Motor neuron (in vitro differentiated cells): ENCODE measurements around the gene MIPOL1. TPM values are rescaled to one million over a fixed set of nuclear protein-coding genes. Genes with fewer than 3 reads are reported as not detected.
A peak's percentile ranks its signal among the peaks of the same experiment; 100 is the strongest.

Experiments used
- ATAC-seq, 8 experiments: fragments of 200-7000 bp; cut with Tn5 transposase; replicated peaks in 6 of 8; 2 replicates each; pipeline ENCODE4 v1.8.0; 2021; ENCODE audit warnings: mild to moderate bottlenecking in 8 of 8, moderate library complexity in 8 of 8
- H3K27ac ChIP-seq, 2 donors: fragments of 250-450 bp; sonication (Bioruptor Pico); 2 replicates each; pipeline ENCODE4 v1.9.0; 2021; ENCODE audit warnings: antibody characterized with exemption in 2 of 2, mild to moderate bottlenecking in 2 of 2, moderate library complexity in 1 of 2
- H3K4me1 ChIP-seq, 2 donors: fragments of 250-450 bp; sonication (Bioruptor Pico); replicated peaks in 1 of 2; 2 replicates each; pipeline ENCODE4 v1.6.1; 2021; ENCODE audit warnings: antibody characterized with exemption in 2 of 2, mild to moderate bottlenecking in 2 of 2, moderate library complexity in 1 of 2
- H3K4me3 ChIP-seq, 5 donors: fragments of 250-450 bp; sonication (Bioruptor Pico); 2 replicates each; pipeline ENCODE4 v1.9.0; 2021; ENCODE audit warnings: antibody characterized with exemption in 5 of 5, mild to moderate bottlenecking in 5 of 5, moderate library complexity in 4 of 5
- WGBS, 10 experiments: fragments of 450-650 bp; shearing (Covaris generic); methylation state at CpG; one replicate each; pipeline ENCODE4 v1.0.0; 2022; 5-methylcytosine and 5-hydroxymethylcytosine counted together
- in situ Hi-C, 9 experiments: fragments of 400-800 bp; cut with MboI; loops; one replicate each; pipeline ENCODE4 v1.15.0; 2021; ENCODE audit warnings: low sequenced_read_pairs in 9 of 9, low pct_unique_long_range_greater_than_20kb in 2 of 9; ENCODE audit not compliant: unreplicated experiment in 9 of 9
- total RNA-seq, 8 experiments: library from RNA; unstranded; fragments of 300-600 nt; gene quantifications; 2 replicates each; pipeline versions ENCODE4 v1.2.3 to v1.2.4, GENCODE V29; 2022

MIPOL1 gene
- total RNA-seq, 8 experiments from 2014 or later = 7.0 to 28.0 (median 14.3) TPM

GRCh38 chr14:37587131-37587803, 389.5 kb downstream of the MIPOL1 start:
- Histone ChIP-seq H3K4me1 (peaks cover 0 to 24% of the 10 kb centered on the region in 2 donors), H3K27ac (peak overlapping the region in 1 of 2 donors; percentile 52), H3K4me3 (peak overlapping the region in 2 of 5 donors; percentile 29 to 66)
- no peak for ATAC-seq
- in situ Hi-C loops = loop anchor here in 3 of 9 experiments (25.0 kb wide), 2 partner anchors 325 to 350 kb away; no protein-coding TSS in a partner anchor
- WGBS, 10 experiments = 0 to 69% (median 24%) methylated on average over 1 to 4 of the region's 4 CpGs

- Histone ChIP-seq H3K27ac (peak overlapping the region in 1 of 2 donors; percentile 52), H3K4me3 (peak overlapping the region in 3 of 5 donors; percentile 19 to 66 (median 29)), H3K4me1 (peaks cover 0 to 24% of the 10 kb centered on the region in 2 donors)
- ATAC-seq = peak in 3 of 8 experiments; percentile 29 to 36 (median 31)
- 0 to 53% (median 3%) methylated on average over 2 to 34 of the region's 63 CpGs; no CpG with 5 or more reads in 4 of the 10 experiments for WGBS, 10 experiments
- in situ Hi-C loops = loop anchor here in 3 of 9 experiments (25.0 kb wide), 2 partner anchors 326 to 351 kb away; no protein-coding TSS in a partner anchor
Observed at GRCh38 chr14:37587881-37588666, 390.3 kb downstream of the MIPOL1 start.

GRCh38 chr14:37588667-37588955, 390.9 kb downstream of the MIPOL1 start:
- H3K4me1 ChIP-seq = peaks cover 0 to 22% of the 10 kb centered on the region in 2 donors
- in situ Hi-C loops = loop anchor here in 3 of 9 experiments (25.0 kb wide), 2 partner anchors 326 to 351 kb away; no protein-coding TSS in a partner anchor
- no peak for ATAC-seq

GRCh38 chr14:37588956-37589714, 391.4 kb downstream of the MIPOL1 start:
- ATAC-seq = no peak
- WGBS, 10 experiments = 5 to 75% (median 12%) methylated on average over 2 to 16 of the region's 16 CpGs
- Histone ChIP-seq H3K4me3 (peak overlapping the region in 2 of 5 donors; percentile 5 to 66), H3K27ac (no peak overlapping the region), H3K4me1 (peaks cover 0 to 16% of the 10 kb centered on the region in 2 donors)
- in situ Hi-C loops = loop anchor here in 3 of 9 experiments (25.0 kb wide), 2 partner anchors 327 to 352 kb away; no protein-coding TSS in a partner anchor

More at GRCh38 chr14:37588667-37588955, 390.9 kb downstream of the MIPOL1 start:
- WGBS, 10 experiments = 0 to 100% (median 24%) methylated on average over 1 to 5 of the region's 6 CpGs
- Histone ChIP-seq H3K27ac (no peak overlapping the region), H3K4me3 (peak overlapping the region in 3 of 5 donors; percentile 19 to 66 (median 29))

GRCh38 chr14:37589715-37590427, 392.1 kb downstream of the MIPOL1 start:
- H3K27ac ChIP-seq = no peak overlapping the region
- H3K4me1 ChIP-seq = peaks cover 0 to 9% of the 10 kb centered on the region in 2 donors
- ATAC-seq = no peak
- H3K4me3 ChIP-seq = peak overlapping the region in 2 of 5 donors; percentile 5 to 66
- in situ Hi-C loops = loop anchor here in 4 of 9 experiments (10.0 to 25.0 kb wide), 3 partner anchors 328 to 353 kb away; no protein-coding TSS in a partner anchor
- 14 to 62% (median 28%) methylated on average over 4 to 6 of the region's 6 CpGs for WGBS, 10 experiments

GRCh38 chr14:37590428-37591139, 392.8 kb downstream of the MIPOL1 start:
- Histone ChIP-seq H3K27ac (no peak overlapping the region), H3K4me3 (peak overlapping the region in 2 of 5 donors; percentile 32 to 66), H3K4me1 (peaks cover 0 to 12% of the 10 kb centered on the region in 2 donors)
- WGBS, 10 experiments = 0 to 50% (median 26%) methylated on average over 1 to 4 of the region's 4 CpGs
- ATAC-seq = no peak
- in situ Hi-C loops = loop anchor here in 4 of 9 experiments (10.0 to 25.0 kb wide), 3 partner anchors 328 to 353 kb away; no protein-coding TSS in a partner anchor

GRCh38 chr14:37591311-37591940, 393.7 kb downstream of the MIPOL1 start:
- Histone ChIP-seq H3K4me3 (peak overlapping the region in 3 of 5 donors; percentile 12 to 66 (median 32)), H3K4me1 (peaks cover 0 to 15% of the 10 kb centered on the region in 2 donors), H3K27ac (no peak overlapping the region)
- in situ Hi-C loops = loop anchor here in 4 of 9 experiments (10.0 to 25.0 kb wide), 3 partner anchors 329 to 354 kb away; no protein-coding TSS in a partner anchor
- peak in 3 of 8 experiments; percentile 10 to 30 (median 13) for ATAC-seq
- 0 to 43% (median 11%) methylated on average over 1 to 12 of the region's 45 CpGs; no CpG with 5 or more reads in 4 of the 10 experiments for WGBS, 10 experiments

- WGBS, 10 experiments = 8 to 84% (median 20%) methylated on average over 5 to 21 of the region's 58 CpGs; no CpG with 5 or more reads in 5 of the 10 experiments
- Histone ChIP-seq H3K27ac (no peak overlapping the region), H3K4me1 (peaks cover 0 to 15% of the 10 kb centered on the region in 2 donors), H3K4me3 (peak overlapping the region in 3 of 5 donors; percentile 12 to 66 (median 32))
- ATAC-seq = no peak
- in situ Hi-C loops = loop anchor here in 4 of 9 experiments (10.0 to 25.0 kb wide), 3 partner anchors 330 to 355 kb away; no protein-coding TSS in a partner anchor
Observed at GRCh38 chr14:37591941-37592481, 394.3 kb downstream of the MIPOL1 start.

- Histone ChIP-seq H3K4me1 (peaks cover 0 to 14% of the 10 kb centered on the region in 2 donors), H3K27ac (no peak overlapping the region), H3K4me3 (peak overlapping the region in 2 of 5 donors; percentile 32 to 66)
- ATAC-seq = peak in 1 of 8 experiments; percentile 1
- in situ Hi-C loops = loop anchor here in 4 of 9 experiments (10.0 to 25.0 kb wide), 3 partner anchors 330 to 355 kb away; no protein-coding TSS in a partner anchor
- 0 to 60% (median 33%) methylated on average over 1 to 33 of the region's 42 CpGs; no CpG with 5 or more reads in 3 of the 10 experiments for WGBS, 10 experiments
Observed at GRCh38 chr14:37592482-37593408, 395.0 kb downstream of the MIPOL1 start.
